ENCODE results near the gene FBN1.

- TF ChIP-seq EP300 (IDR thresholded peaks at IDR 0.05) (no peak), POLR2A (IDR thresholded peaks at IDR 0.05) (no peak), POLR2AphosphoS5 (IDR thresholded peaks at IDR 0.05) (no peak)
- TF ChIP-seq, protein P1, sequence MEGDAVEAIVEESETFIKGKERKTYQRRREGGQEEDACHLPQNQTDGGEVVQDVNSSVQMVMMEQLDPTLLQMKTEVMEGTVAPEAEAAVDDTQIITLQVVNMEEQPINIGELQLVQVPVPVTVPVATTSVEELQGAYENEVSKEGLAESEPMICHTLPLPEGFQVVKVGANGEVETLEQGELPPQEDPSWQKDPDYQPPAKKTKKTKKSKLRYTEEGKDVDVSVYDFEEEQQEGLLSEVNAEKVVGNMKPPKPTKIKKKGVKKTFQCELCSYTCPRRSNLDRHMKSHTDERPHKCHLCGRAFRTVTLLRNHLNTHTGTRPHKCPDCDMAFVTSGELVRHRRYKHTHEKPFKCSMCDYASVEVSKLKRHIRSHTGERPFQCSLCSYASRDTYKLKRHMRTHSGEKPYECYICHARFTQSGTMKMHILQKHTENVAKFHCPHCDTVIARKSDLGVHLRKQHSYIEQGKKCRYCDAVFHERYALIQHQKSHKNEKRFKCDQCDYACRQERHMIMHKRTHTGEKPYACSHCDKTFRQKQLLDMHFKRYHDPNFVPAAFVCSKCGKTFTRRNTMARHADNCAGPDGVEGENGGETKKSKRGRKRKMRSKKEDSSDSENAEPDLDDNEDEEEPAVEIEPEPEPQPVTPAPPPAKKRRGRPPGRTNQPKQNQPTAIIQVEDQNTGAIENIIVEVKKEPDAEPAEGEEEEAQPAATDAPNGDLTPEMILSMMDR (IDR thresholded peaks at IDR 0.05), result no peak
These were observed 175.4 kb downstream of the FBN1 start for GRCh38 chr15:48470096-48470495.
